GM23338 (cell line): ENCODE results near the gene CD300C. TPM values are rescaled to one million over a fixed set of nuclear protein-coding genes. Genes with fewer than 3 reads are reported as not detected.

Source experiments
- ATAC-seq: fragments of 200-7000 bp; cut with Tn5 transposase; 3 replicates; pipeline ENCODE4 v1.9.1; 2020
- DNase-seq: peaks from one replicate; pipeline ENCODE4 v3.0.0-alpha.2; 2015; ENCODE audit warnings: low spot score
- H2AFZ ChIP-seq: fragments of 200-600 bp; sonication (generic); 2 replicates; pipeline ENCODE4 v1.8.0; 2016; ENCODE audit warnings: antibody characterized with exemption, mild to moderate bottlenecking, moderate library complexity
- H3F3A ChIP-seq: fragments of 200-600 bp; sonication (generic); replicated peaks from 2 replicates; pipeline ENCODE4 v1.8.0; 2017; ENCODE audit warnings: antibody characterized with exemption, mixed run types, low read depth
- H3K27ac ChIP-seq: fragments of 200-600 bp; sonication (generic); 2 replicates; pipeline ENCODE4 v1.6.1; 2016; ENCODE audit warnings: low read depth
- H3K27me3 ChIP-seq: fragments of 200-600 bp; sonication (generic); 2 replicates; pipeline ENCODE4 v1.8.0; 2016; ENCODE audit warnings: mild to moderate bottlenecking, mixed run types, moderate library complexity; ENCODE audit not compliant: insufficient read depth
- H3K36me3 ChIP-seq: fragments of 200-600 bp; sonication (generic); 2 replicates; pipeline ENCODE4 v1.8.0; 2016; ENCODE audit warnings: mild to moderate bottlenecking; ENCODE audit not compliant: insufficient read depth
- H3K4me1 ChIP-seq: fragments of 200-600 bp; sonication (generic); 2 replicates; pipeline ENCODE4 v1.8.0; 2016; ENCODE audit warnings: mild to moderate bottlenecking, moderate library complexity; ENCODE audit not compliant: insufficient read depth
- H3K4me2 ChIP-seq: fragments of 200-600 bp; sonication (generic); 2 replicates; pipeline ENCODE4 v1.7.1; 2017; ENCODE audit warnings: mixed run types
- H3K4me3 ChIP-seq: fragments of 200-600 bp; sonication (generic); 2 replicates; pipeline ENCODE4 v1.6.1; 2016; ENCODE audit warnings: mixed run types
- H3K79me2 ChIP-seq: fragments of 200-600 bp; sonication (generic); replicated peaks from 2 replicates; pipeline ENCODE4 v1.8.0; 2017; ENCODE audit warnings: mild to moderate bottlenecking; ENCODE audit not compliant: insufficient read depth
- H3K9me2 ChIP-seq: fragments of 200-600 bp; sonication (generic); 2 replicates; pipeline ENCODE4 v1.8.0; 2017; ENCODE audit not compliant: insufficient read depth
- H4K20me1 ChIP-seq: fragments of 200-600 bp; sonication (generic); replicated peaks from 2 replicates; pipeline ENCODE4 v1.8.0; 2017; ENCODE audit warnings: mild to moderate bottlenecking; ENCODE audit not compliant: insufficient read depth
- H3K27ac Mint-ChIP-seq: 2 replicates; pipeline ENCODE4 v1.8.0; 2020; ENCODE audit warnings: inconsistent platforms, mild to moderate bottlenecking, moderate library complexity, mixed read lengths
- H3K27me3 Mint-ChIP-seq: 3 replicates; pipeline ENCODE4 v1.8.0; 2022; ENCODE audit warnings: low read depth, mild to moderate bottlenecking, moderate library complexity, mixed read lengths, inconsistent platforms; ENCODE audit not compliant: insufficient read depth, poor library complexity
- H3K36me3 Mint-ChIP-seq: 3 replicates; pipeline ENCODE4 v1.8.0; 2021; ENCODE audit warnings: low read depth, mild to moderate bottlenecking, inconsistent platforms, moderate library complexity, mixed read lengths
- H3K4me1 Mint-ChIP-seq: 3 replicates; pipeline ENCODE4 v1.8.0; 2020; ENCODE audit warnings: mild to moderate bottlenecking, inconsistent platforms, mixed read lengths
- H3K4me3 Mint-ChIP-seq: 3 replicates; pipeline ENCODE4 v1.8.0; 2021; ENCODE audit warnings: moderate library complexity, mild to moderate bottlenecking, inconsistent platforms, mixed read lengths
- H3K9me3 Mint-ChIP-seq: 3 replicates; pipeline ENCODE4 v1.8.0; 2020; ENCODE audit warnings: moderate library complexity, mild to moderate bottlenecking, inconsistent platforms, mixed read lengths
- CREB1 ChIP-seq: fragments of 250-450 bp; sonication (Bioruptor Pico); IDR thresholded peaks from 2 replicates; pipeline ENCODE4 v1.5.0; 2020; ENCODE audit warnings: low read depth, mild to moderate bottlenecking, moderate library complexity
- EZH2 ChIP-seq: fragments of 200-600 bp; sonication (generic); IDR thresholded peaks from one replicate; pipeline ENCODE4 v1.8.0; 2017; ENCODE audit warnings: antibody characterized with exemption, mild to moderate bottlenecking, low read depth; ENCODE audit not compliant: unreplicated experiment
- EZH2phosphoT487 ChIP-seq: fragments of 200-600 bp; sonication (generic); IDR thresholded peaks from one replicate; pipeline ENCODE4 v1.8.1; 2018; ENCODE audit warnings: antibody characterized with exemption; ENCODE audit not compliant: unreplicated experiment
- JUNB ChIP-seq: IDR thresholded peaks from one replicate; pipeline ENCODE4 v1.6.1; 2016; ENCODE audit warnings: antibody characterized with exemption; ENCODE audit not compliant: unreplicated experiment
- NANOG ChIP-seq: IDR thresholded peaks from 2 replicates; pipeline ENCODE4 v1.6.1; 2016; ENCODE audit warnings: antibody characterized with exemption, borderline replicate concordance
- POLR2AphosphoS5 ChIP-seq: IDR thresholded peaks from 2 replicates; pipeline ENCODE4 v1.6.1; 2016; ENCODE audit warnings: antibody characterized with exemption, low read depth
- STAT1 ChIP-seq: IDR thresholded peaks from one replicate; pipeline ENCODE4 v1.6.1; 2016; ENCODE audit warnings: antibody characterized with exemption; ENCODE audit not compliant: unreplicated experiment
- ZNF114 ChIP-seq: fragments of 250-450 bp; sonication (Bioruptor Pico); IDR thresholded peaks from 2 replicates; pipeline ENCODE4 v1.5.0; 2020; ENCODE audit warnings: mild to moderate bottlenecking, moderate library complexity
- ZNF331 ChIP-seq: fragments of 250-450 bp; sonication (Bioruptor Pico); IDR thresholded peaks from 2 replicates; pipeline ENCODE4 v1.5.0; 2020; ENCODE audit warnings: low read depth, mild to moderate bottlenecking, moderate library complexity
- polyA plus RNA-seq: library from polyadenylated mRNA; unstranded; fragments of >200 nt; fragmentation: Nextera tagmentation; extraction: Ambion mirVana; gene quantifications from 2 replicates; pipeline ENCODE4 v1.2.1, GENCODE V29; 2016
- total RNA-seq: library from RNA; depleted of rRNA; stranded (reverse); fragments of >200 nt; shearing (Covaris generic); gene quantifications from 2 replicates; pipeline ENCODE4 v1.2.3, GENCODE V29; 2014
- TF ChIP-seq, protein P1 (sequence below): fragments of 250-450 bp; sonication (Bioruptor Pico); IDR thresholded peaks from 2 replicates; pipeline ENCODE4 v1.5.0; 2020; ENCODE audit warnings: mild to moderate bottlenecking, moderate library complexity
- TF ChIP-seq, protein P2 (sequence below): IDR thresholded peaks from 2 replicates; pipeline ENCODE4 v1.6.1; 2016; ENCODE audit warnings: antibody characterized with exemption
- TF ChIP-seq, protein P3 (sequence below): IDR thresholded peaks from one replicate; pipeline ENCODE4 v1.6.1; 2018; ENCODE audit warnings: antibody characterized with exemption; ENCODE audit not compliant: unreplicated experiment
- TF ChIP-seq, protein P4 (sequence below), 2 experiments: fragments of 200-600 bp in 1 of 2; sonication (generic) in 1 of 2; conservative IDR thresholded peaks; 2 replicates each; pipeline versions ENCODE4 v1.5.1 to v1.6.1; 2016 to 2017; ENCODE audit warnings: antibody characterized with exemption in 2 of 2, low read depth in 2 of 2, mild to moderate bottlenecking in 2 of 2, moderate library complexity in 1 of 2

The CD300C gene
- total and polyA plus RNA-seq, 2 experiments from 2014 or later, result not detected

DNA sequence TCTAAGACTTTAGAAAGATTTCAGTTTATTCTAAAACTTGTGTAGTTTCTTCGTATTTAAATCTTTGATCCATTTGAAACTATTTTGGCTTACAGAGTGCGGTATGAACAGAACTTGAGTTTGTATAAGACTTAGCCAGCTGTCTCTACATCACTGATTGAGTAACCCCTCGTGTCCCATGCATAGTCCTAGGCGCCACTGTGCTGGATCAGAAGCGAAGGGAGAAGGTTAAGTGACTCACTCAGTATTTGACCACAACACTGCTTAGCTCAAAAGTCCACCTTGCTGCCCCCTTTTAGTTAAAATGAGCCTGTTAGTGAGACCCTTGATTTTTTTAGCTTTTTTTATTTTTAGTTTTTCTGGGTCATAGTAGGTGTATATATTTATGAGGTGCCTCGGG is 43.1 kb downstream of the CD300C start:
- Mint-ChIP-seq H3K27me3 (no peaks in the 10 kb centered on the region), H3K4me1 (no peaks in the 10 kb centered on the region), H3K9me3 (no peaks in the 10 kb centered on the region), H3K27ac (no peak overlapping the region), H3K4me3 (no peak overlapping the region), H3K36me3 (no peaks in the 10 kb centered on the region)
- H4K20me1 ChIP-seq, result no peaks in the 10 kb centered on the region
- no peaks in the 10 kb centered on the region for H3F3A ChIP-seq
- no peak overlapping the region for H3K27ac ChIP-seq
- H3K4me2 ChIP-seq, result no peak overlapping the region
- H3K4me1 ChIP-seq, result no peaks in the 10 kb centered on the region
- no peaks in the 10 kb centered on the region for H3K9me2 ChIP-seq
- no peak for DNase-seq
- TF ChIP-seq, protein P1, sequence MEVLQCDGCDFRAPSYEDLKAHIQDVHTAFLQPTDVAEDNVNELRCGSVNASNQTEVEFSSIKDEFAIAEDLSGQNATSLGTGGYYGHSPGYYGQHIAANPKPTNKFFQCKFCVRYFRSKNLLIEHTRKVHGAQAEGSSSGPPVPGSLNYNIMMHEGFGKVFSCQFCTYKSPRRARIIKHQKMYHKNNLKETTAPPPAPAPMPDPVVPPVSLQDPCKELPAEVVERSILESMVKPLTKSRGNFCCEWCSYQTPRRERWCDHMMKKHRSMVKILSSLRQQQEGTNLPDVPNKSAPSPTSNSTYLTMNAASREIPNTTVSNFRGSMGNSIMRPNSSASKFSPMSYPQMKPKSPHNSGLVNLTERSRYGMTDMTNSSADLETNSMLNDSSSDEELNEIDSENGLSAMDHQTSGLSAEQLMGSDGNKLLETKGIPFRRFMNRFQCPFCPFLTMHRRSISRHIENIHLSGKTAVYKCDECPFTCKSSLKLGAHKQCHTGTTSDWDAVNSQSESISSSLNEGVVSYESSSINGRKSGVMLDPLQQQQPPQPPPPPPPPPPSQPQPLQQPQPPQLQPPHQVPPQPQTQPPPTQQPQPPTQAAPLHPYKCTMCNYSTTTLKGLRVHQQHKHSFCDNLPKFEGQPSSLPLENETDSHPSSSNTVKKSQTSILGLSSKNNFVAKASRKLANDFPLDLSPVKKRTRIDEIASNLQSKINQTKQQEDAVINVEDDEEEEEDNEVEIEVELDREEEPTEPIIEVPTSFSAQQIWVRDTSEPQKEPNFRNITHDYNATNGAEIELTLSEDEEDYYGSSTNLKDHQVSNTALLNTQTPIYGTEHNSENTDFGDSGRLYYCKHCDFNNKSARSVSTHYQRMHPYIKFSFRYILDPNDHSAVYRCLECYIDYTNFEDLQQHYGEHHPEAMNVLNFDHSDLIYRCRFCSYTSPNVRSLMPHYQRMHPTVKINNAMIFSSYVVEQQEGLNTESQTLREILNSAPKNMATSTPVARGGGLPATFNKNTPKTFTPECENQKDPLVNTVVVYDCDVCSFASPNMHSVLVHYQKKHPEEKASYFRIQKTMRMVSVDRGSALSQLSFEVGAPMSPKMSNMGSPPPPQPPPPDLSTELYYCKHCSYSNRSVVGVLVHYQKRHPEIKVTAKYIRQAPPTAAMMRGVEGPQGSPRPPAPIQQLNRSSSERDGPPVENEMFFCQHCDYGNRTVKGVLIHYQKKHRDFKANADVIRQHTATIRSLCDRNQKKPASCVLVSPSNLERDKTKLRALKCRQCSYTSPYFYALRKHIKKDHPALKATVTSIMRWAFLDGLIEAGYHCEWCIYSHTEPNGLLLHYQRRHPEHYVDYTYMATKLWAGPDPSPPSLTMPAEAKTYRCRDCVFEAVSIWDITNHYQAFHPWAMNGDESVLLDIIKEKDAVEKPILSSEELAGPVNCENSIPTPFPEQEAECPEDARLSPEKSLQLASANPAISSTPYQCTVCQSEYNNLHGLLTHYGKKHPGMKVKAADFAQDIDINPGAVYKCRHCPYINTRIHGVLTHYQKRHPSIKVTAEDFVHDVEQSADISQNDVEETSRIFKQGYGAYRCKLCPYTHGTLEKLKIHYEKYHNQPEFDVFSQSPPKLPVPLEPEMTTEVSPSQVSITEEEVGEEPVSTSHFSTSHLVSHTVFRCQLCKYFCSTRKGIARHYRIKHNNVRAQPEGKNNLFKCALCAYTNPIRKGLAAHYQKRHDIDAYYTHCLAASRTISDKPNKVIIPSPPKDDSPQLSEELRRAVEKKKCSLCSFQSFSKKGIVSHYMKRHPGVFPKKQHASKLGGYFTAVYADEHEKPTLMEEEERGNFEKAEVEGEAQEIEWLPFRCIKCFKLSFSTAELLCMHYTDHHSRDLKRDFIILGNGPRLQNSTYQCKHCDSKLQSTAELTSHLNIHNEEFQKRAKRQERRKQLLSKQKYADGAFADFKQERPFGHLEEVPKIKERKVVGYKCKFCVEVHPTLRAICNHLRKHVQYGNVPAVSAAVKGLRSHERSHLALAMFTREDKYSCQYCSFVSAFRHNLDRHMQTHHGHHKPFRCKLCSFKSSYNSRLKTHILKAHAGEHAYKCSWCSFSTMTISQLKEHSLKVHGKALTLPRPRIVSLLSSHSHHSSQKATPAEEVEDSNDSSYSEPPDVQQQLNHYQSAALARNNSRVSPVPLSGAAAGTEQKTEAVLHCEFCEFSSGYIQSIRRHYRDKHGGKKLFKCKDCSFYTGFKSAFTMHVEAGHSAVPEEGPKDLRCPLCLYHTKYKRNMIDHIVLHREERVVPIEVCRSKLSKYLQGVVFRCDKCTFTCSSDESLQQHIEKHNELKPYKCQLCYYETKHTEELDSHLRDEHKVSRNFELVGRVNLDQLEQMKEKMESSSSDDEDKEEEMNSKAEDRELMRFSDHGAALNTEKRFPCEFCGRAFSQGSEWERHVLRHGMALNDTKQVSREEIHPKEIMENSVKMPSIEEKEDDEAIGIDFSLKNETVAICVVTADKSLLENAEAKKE (CRISPR knock-in tag), result no peak
- TF ChIP-seq EZH2phosphoT487, result no peak
- TF ChIP-seq ZNF331, result no peak
- TF ChIP-seq JUNB, result no peak
- TF ChIP-seq ZNF114 (CRISPR knock-in tag), result no peak
- TF ChIP-seq CREB1, result no peak
- TF ChIP-seq EZH2, result no peak
- TF ChIP-seq, protein P2, sequence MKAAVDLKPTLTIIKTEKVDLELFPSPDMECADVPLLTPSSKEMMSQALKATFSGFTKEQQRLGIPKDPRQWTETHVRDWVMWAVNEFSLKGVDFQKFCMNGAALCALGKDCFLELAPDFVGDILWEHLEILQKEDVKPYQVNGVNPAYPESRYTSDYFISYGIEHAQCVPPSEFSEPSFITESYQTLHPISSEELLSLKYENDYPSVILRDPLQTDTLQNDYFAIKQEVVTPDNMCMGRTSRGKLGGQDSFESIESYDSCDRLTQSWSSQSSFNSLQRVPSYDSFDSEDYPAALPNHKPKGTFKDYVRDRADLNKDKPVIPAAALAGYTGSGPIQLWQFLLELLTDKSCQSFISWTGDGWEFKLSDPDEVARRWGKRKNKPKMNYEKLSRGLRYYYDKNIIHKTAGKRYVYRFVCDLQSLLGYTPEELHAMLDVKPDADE, result no peak
- TF ChIP-seq NANOG, result no peak
- TF ChIP-seq, protein P3, sequence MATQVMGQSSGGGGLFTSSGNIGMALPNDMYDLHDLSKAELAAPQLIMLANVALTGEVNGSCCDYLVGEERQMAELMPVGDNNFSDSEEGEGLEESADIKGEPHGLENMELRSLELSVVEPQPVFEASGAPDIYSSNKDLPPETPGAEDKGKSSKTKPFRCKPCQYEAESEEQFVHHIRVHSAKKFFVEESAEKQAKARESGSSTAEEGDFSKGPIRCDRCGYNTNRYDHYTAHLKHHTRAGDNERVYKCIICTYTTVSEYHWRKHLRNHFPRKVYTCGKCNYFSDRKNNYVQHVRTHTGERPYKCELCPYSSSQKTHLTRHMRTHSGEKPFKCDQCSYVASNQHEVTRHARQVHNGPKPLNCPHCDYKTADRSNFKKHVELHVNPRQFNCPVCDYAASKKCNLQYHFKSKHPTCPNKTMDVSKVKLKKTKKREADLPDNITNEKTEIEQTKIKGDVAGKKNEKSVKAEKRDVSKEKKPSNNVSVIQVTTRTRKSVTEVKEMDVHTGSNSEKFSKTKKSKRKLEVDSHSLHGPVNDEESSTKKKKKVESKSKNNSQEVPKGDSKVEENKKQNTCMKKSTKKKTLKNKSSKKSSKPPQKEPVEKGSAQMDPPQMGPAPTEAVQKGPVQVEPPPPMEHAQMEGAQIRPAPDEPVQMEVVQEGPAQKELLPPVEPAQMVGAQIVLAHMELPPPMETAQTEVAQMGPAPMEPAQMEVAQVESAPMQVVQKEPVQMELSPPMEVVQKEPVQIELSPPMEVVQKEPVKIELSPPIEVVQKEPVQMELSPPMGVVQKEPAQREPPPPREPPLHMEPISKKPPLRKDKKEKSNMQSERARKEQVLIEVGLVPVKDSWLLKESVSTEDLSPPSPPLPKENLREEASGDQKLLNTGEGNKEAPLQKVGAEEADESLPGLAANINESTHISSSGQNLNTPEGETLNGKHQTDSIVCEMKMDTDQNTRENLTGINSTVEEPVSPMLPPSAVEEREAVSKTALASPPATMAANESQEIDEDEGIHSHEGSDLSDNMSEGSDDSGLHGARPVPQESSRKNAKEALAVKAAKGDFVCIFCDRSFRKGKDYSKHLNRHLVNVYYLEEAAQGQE, result no peak
- TF ChIP-seq POLR2AphosphoS5, result no peak
- TF ChIP-seq, protein P4, sequence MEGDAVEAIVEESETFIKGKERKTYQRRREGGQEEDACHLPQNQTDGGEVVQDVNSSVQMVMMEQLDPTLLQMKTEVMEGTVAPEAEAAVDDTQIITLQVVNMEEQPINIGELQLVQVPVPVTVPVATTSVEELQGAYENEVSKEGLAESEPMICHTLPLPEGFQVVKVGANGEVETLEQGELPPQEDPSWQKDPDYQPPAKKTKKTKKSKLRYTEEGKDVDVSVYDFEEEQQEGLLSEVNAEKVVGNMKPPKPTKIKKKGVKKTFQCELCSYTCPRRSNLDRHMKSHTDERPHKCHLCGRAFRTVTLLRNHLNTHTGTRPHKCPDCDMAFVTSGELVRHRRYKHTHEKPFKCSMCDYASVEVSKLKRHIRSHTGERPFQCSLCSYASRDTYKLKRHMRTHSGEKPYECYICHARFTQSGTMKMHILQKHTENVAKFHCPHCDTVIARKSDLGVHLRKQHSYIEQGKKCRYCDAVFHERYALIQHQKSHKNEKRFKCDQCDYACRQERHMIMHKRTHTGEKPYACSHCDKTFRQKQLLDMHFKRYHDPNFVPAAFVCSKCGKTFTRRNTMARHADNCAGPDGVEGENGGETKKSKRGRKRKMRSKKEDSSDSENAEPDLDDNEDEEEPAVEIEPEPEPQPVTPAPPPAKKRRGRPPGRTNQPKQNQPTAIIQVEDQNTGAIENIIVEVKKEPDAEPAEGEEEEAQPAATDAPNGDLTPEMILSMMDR (conservative IDR thresholded peaks at IDR 0.05; ENCODE audit: low read depth in 2 of 2), result no peak
- no peak for TF ChIP-seq STAT1
- ATAC-seq, result no peak
- H3K27me3 ChIP-seq, result no peaks in the 10 kb centered on the region
- H3K4me3 ChIP-seq, result no peak overlapping the region
- no peaks in the 10 kb centered on the region for H3K79me2 ChIP-seq
- H3K36me3 ChIP-seq, result no peaks in the 10 kb centered on the region
- no peak overlapping the region for H2AFZ ChIP-seq
